HS-27A (cell line): ENCODE measurements around the gene SLC16A11.

ENCODE experiments used
- DNase-seq: peaks from one replicate; pipeline ENCODE4 v3.0.0-alpha.2; 2012; ENCODE audit warnings: low read depth, missing footprints

Gene SLC16A11

GRCh38 chr17:7025245-7025644 is 18.6 kb downstream of the SLC16A11 start:
- no peak for DNase-seq

DNA sequence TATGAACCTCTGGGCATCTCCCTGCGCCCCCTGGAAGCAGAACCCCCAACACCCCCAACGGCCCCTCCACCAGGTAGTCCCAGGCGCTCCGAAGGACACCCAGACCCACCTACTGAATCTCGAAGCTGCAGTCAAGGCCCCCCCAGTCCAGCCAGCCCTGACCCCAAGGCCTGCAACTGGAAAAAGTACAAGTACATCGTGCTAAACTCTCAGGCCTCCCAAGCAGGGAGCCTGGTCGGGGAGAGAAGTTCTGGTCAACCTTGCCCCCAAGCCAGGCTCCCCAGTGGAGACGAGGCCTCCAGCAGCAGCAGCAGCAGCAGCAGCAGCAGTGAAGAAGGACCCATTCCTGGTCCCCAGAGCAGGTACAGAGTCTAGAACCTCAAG is 19.5 kb downstream of the SLC16A11 start:
- DNase-seq, result no peak

DNA sequence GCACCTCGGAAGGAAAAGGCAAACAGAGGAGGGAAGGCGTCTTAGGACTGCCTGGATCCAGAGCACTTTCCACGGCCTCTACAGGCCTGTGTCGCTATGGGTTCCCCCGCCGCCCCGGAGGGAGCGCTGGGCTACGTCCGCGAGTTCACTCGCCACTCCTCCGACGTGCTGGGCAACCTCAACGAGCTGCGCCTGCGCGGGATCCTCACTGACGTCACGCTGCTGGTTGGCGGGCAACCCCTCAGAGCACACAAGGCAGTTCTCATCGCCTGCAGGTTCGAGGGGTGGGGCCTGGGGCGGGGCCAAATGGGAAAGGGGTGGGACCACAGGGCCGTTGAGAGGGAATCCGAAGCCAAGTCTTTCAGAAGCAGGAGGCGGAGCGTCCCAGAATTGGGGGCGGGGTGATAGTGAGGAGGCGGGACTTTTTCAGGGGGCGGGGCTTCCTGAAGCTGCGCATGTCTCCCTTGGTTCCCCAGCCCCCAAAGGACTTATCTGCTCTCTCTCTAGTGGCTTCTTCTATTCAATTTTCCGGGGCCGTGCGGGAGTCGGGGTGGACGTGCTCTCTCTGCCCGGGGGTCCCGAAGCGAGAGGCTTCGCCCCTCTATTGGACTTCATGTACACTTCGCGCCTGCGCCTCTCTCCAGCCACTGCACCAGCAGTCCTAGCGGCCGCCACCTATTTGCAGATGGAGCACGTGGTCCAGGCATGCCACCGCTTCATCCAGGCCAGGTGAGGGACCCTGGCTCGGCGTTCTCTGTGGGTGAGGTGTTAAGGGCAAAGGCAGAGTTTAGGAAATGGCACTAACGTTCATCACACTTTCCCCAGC is 20.1 kb downstream of the SLC16A11 start:
- DNase-seq, result no peak

- DNase-seq, result no peak
Observed at GRCh38 chr17:7022781-7023571, 20.9 kb downstream of the SLC16A11 start, which contains the start of gene BCL6B. TSS of gene BCL6B (plus strand) at chr17:7023050. CDS start at chr17:7023672, 622 bp downstream.

GRCh38 chr17:7021993-7022778 is 21.7 kb downstream of the SLC16A11 start:
- DNase-seq, result no peak

GRCh38 chr17:7020894-7021664 is 22.8 kb downstream of the SLC16A11 start:
- no peak for DNase-seq

DNA sequence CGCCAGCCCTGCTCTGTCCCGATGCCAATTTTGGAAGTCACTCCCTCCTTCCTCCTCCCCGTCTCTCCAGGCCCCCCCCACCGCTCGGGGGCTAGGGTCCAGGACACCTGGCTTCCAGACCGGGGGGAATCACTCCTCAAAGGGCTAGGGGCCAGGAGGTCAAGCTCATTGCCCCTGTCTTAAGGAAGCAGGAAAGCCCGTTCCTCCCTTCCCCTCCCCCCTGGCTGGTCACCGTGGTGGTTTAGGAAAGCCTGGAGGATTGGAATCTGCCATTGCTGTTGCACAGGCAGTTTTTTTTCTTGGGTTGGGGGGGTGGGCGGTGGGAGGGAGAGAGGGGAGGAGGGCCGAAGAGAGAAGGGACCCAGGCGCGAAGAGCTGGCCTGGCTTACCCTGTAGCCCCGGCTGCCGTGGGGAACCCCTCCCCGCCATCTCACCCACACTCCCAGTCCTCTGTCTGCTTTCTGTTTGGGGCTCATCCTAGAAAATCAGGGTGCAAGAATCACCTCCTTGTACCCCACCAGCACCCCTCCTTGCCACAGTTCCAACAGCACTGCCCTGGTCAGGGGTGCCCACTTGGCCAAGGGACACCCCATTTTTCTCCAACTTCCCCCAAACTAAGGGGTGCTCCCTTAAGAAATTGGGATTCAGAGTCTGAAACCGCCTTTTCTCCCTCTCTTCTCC is 23.9 kb downstream of the SLC16A11 start:
- DNase-seq, result no peak

DNA sequence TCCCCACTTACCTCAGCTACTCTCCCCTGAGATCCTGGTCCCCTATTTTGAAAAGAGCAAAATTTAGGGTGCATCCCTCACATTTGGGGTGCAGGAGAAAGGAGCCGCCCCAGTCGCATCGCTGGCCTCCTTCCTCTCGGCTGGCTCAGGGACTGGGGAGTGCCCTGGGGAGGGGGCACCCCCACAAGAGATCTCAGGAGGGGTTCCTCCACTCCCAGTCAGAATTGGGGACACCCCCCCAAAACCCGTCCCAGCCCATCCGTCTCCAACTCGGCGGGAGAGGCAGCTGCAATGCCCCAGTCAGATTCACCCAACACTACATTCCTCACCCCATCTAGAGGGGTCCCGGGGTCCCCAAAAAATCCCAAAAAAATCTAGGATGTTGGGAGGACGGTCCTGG is 24.5 kb downstream of the SLC16A11 start:
- no peak for DNase-seq

DNA sequence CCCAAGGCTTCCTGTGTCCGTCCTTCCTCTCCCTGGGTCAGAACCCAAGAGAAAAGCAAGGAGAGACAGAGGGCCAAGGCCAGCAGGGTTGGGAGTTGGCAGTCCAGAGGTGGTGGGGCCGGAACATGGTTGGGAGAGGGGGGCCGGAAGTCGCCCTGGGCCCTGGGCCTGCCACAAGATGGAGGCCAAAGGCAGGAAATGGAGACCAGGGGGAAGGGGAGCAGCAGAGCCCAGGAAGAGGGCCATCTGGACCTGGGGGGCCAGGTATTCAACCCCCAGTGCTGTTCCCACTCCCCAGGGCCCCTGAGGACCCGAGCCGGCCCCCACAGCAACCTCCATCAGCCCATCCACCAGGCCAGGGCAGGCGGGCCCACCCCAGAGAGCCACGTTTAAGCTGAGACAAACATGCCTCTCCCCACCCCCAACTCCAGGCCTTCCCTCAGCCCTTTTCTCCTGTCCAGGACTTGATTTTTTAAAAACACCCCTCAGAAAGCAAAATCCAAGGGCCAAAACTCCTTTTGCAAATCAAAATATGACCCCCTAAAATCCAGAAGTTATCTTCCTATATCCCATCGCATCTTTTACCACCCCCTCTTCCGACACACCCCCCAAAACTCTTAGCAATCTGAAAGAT is 25.4 kb downstream of the SLC16A11 start:
- DNase-seq, result no peak

DNA sequence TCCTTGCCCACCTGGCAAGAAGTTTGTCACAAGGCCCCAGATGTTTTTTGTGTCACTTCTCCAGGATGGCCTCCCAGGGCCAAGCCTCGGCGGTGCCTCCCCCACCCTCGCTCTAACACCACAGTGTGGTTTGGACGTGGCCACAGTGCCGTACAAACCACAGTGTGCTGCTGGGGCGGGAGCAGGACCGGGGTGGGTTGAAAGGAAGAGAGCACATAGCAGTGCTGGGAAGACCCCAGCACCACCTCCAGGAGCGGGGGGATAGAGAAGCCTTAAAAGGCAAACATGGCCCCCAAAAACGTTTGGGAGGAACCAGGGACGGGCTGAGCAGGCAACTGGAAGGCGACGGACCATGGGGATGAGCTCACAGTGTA is 26.1 kb downstream of the SLC16A11 start:
- DNase-seq, result no peak

- DNase-seq, result no peak
Observed at GRCh38 chr17:7016886-7017826, 26.7 kb downstream of the SLC16A11 start.

DNA sequence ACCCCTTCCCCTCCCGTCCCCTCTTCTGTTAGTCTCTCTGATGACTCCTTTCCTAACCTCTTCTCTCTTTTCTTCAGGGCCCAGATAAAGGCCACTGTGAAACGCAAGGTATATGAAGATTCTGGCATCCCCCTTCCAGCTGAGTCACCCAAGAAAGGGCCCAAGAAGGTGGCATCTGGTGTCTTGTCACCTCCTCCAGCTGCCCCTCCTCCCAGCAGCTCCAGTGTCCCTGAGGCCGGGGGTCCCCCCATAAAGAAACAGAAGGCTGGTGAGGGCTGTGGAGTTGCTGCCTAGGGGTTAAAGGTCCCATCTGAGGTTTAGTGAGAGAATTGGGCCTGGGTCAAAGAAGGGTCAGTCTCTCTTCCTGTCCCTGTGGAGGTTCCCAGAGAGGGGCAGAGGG is 27.5 kb downstream of the SLC16A11 start:
- no peak for DNase-seq

DNA sequence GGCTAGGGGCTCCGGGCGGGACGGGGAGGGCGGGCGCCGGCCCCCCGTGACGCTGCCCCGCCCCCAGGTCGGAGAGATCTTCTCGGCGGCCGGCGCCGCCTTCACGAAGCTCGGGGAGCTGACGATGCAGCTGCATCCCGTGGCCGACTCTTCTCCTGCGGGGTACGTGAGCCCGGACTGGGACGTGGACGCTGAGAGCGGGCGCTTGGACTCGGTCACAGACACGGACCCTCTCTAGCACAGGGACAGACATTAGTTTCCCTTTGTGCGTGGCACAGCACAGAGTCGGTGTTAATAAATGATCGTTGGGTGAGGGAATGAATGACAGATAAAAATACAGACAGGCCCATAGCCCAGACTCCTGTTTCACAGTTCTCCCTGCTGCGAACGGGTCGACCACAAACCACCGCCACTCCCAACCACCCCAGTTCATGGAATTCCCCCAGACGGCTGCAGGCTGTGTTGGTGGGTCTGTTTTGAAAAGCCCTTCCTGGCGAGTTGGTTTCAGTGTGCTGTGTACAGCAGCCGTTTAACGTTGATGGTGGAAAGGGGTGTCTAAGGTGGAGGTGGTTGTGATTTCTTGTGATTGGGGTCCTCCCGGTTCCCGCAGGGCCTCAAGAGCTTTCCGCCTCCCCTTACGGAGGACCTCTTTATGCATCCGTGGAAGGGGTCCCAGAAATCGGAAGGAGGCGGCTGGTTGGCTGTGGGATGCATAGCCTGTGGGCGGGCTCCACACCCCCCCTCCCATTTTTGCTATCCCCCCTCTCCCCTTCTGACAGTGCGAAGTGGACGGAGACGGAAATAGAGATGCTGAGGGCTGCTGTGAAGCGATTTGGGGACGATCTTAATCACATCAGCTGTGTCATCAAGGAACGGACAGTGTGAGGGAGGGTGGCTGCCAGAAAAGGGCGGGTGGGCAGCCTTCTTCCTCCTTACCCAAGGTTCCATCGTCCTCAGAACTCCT is 28.6 kb downstream of the SLC16A11 start:
- DNase-seq, result no peak

GRCh38 chr17:7014261-7014994 is 29.5 kb downstream of the SLC16A11 start:
- DNase-seq, result peak; percentile 46

DNA sequence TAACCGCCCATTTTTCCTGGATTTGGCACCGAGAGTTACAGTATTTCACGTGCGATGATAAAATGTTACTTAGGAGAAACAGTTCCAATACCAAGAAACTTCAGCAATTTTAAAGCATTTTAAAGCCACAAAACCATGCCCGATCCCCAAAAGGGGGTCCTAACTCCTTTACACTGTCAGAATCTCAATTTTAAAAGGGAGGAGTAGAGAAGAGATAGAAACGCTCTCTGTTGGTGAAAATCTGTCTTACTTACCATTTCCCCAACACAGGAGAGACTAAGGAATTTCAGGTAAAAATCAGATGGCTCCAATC is 32.0 kb downstream of the SLC16A11 start:
- DNase-seq, result no peak

DNA sequence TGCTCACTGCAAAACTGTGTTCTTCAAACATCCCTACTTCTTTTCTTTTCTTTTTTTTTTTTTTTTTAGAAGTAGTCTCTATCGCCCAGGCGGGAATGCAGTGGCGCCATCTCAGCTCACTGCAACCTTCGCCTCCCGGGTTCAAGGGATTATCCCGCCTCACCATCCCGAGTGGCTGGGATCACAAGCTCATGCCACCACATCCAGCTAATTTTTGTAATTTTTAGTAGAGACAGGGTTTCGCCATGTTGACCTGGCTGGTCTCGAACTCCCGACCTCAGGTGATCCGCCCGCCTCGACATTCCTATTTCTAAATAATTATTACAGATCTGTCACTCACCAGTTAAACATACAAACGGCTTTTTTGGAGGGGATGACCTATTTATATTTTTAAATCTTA is 32.5 kb downstream of the SLC16A11 start:
- no peak for DNase-seq

- DNase-seq, result no peak
Observed at GRCh38 chr17:7010523-7010922, 33.4 kb downstream of the SLC16A11 start.

DNA sequence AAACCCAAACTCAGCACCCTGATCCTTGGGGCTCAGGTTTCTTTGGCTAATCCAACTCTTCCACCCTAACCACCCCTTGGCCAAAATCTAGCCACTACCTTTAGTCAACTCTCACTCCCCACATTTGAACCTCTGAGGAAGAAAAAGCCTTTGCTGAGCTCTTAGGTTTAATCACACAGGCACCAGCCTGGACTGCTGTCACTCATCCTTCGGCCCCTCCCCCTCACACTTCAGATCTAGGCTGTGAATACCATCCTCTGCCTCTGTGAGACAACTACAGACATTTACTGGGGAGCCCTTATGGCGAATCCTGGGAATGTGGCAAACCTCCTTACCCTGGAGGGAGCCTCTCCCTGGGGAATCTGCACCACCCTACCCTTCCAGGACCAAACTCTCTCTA is 36.7 kb downstream of the SLC16A11 start:
- DNase-seq, result no peak
